Left lung (tissue), 10 donors: ENCODE data around the gene HEXIM1. TPM values are rescaled to one million over a fixed set of nuclear protein-coding genes. Genes with fewer than 3 reads are reported as not detected.
A peak's percentile ranks its signal among the peaks of the same experiment; 100 is the strongest.

Source experiments
- ATAC-seq: fragments of 200-7000 bp; cut with Tn5 transposase; one replicate; pipeline ENCODE4 v1.9.1; 2020; ENCODE audit warnings: moderate library complexity
- DNase-seq, 4 donors: peaks; one replicate each; pipeline ENCODE4 v3.0.0-alpha.2; 2013 to 2020
- H3K27ac ChIP-seq, 2 donors: fragments of 200-600 bp; sonication (generic) in 1 of 2; one replicate each; pipeline versions ENCODE4 v1.5.0 to v1.8.0; 2020 to 2021
- H3K27me3 ChIP-seq, 2 donors: fragments of 200-600 bp; sonication (generic) in 1 of 2; one replicate each; pipeline versions ENCODE4 v1.5.0 to v1.8.0; 2020 to 2021
- H3K36me3 ChIP-seq, 2 donors: fragments of 200-600 bp; sonication (generic) in 1 of 2; one replicate each; pipeline versions ENCODE4 v1.5.0 to v1.8.0; 2020 to 2021
- H3K4me1 ChIP-seq, 2 donors: fragments of 200-600 bp; one replicate each; pipeline ENCODE4 v1.8.0; 2021
- H3K4me3 ChIP-seq, 2 donors: fragments of 200-600 bp; sonication (generic) in 1 of 2; one replicate each; pipeline versions ENCODE4 v1.5.0 to v1.8.0; 2020 to 2021; ENCODE audit warnings: mild to moderate bottlenecking in 1 of 2
- H3K9me3 ChIP-seq, 2 donors: fragments of 200-600 bp; sonication (generic) in 1 of 2; one replicate each; pipeline versions ENCODE4 v1.5.0 to v1.8.0; 2020 to 2021
- CTCF ChIP-seq, 2 donors: fragments of 200-600 bp; sonication (generic) in 1 of 2; IDR thresholded peaks; one replicate each; pipeline versions ENCODE4 v1.5.0 to v1.8.0; 2021; ENCODE audit warnings: antibody characterized with exemption in 2 of 2
- intact Hi-C, 2 donors: fragments of 100-400 bp; cut with DNase I; formaldehyde crosslinking; loops; one replicate each; pipeline versions ENCODE4 v1.11.2 to v1.14.2; 2022
- polyA plus RNA-seq, 6 donors: library from polyadenylated mRNA; unstranded; fragments of 120-200 nt; gene quantifications; one replicate each; pipeline ENCODE4 v1.2.1, GENCODE V29; 2013; ENCODE audit not compliant: insufficient read length in 6 of 6
- total RNA-seq, 2 donors: library from RNA; stranded (reverse); fragmentation: NEBNext Ultra II Directional; extraction: Animal tissue kit (Norgen Biotek cat#: 25700); gene quantifications; one replicate each; pipeline ENCODE4 v1.2.1, GENCODE V29; 2021
- donor health status: DM: no; HTN: yes; CAD: no.
- donor health status: DM: no; HTN: no; CAD: no.

HEXIM1 gene
- total and polyA plus RNA-seq, 8 donors: 27.3 to 41.5 (median 34.8) TPM

DNA sequence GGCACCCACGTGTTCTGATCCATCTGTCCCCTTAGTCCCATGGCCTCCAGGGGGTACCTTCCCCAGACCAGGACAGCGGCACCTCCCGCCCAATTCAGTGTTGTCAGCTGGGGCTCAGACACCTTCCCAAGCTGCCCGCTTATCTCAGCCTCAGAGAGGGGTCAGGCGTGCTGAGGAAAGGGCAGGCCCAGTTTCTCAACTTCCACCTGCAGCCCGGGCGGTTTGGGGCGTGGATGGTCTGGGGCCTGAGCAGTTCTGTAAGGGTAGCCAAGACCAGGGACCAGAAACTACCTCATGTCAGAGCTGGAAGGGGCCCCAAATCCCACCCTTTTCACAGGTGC lies 21.1 kb upstream of the HEXIM1 start:
- Histone ChIP-seq H3K36me3 (no peaks in the 10 kb centered on the region), H3K27ac (peak overlapping the region in 1 of 2 donors; percentile 73), H3K9me3 (no peaks in the 10 kb centered on the region), H3K27me3 (no peaks in the 10 kb centered on the region), H3K4me1 (peaks cover 31 to 77% of the 10 kb centered on the region in 2 donors), H3K4me3 (no peak overlapping the region)
- intact Hi-C loops: loop anchor here in 1 of 2 donors (10.0 kb wide), 1 partner anchor 212 kb away; the partner anchor contains the start of gene GFAP
- DNase-seq: peak in 1 of 4 donors; percentile 75
- no peak for ATAC-seq
- TF ChIP-seq CTCF (IDR thresholded peaks at IDR 0.05): no peak

- no peak for TF ChIP-seq CTCF (IDR thresholded peaks at IDR 0.05)
- ATAC-seq: peak; percentile 21
- no peaks in the 10 kb centered on the region for H3K36me3 ChIP-seq
- H3K4me1 ChIP-seq: peaks cover 31 to 71% of the 10 kb centered on the region in 2 donors
- intact Hi-C loops: loop anchor here in 1 of 2 donors (10.0 kb wide), 1 partner anchor 213 kb away; the partner anchor contains the start of gene GFAP
- peak in 1 of 4 donors; percentile 81 for DNase-seq
- peak overlapping the region; percentile 65 to 73 for H3K27ac ChIP-seq
- no peak overlapping the region for H3K4me3 ChIP-seq
- H3K27me3 ChIP-seq: no peaks in the 10 kb centered on the region
- H3K9me3 ChIP-seq: no peaks in the 10 kb centered on the region
These were observed 20.6 kb upstream of the HEXIM1 start for GRCh38 chr17:45127548-45128300.

- H3K27ac ChIP-seq: peak overlapping the region; percentile 65 to 73
- ATAC-seq (no peak), DNase-seq (peak in 1 of 4 donors; percentile 44)
- no peaks in the 10 kb centered on the region for H3K9me3 ChIP-seq
- no peak overlapping the region for H3K4me3 ChIP-seq
- no peaks in the 10 kb centered on the region for H3K27me3 ChIP-seq
- H3K36me3 ChIP-seq: no peaks in the 10 kb centered on the region
- intact Hi-C loops: loop anchor here in 1 of 2 donors (10.0 kb wide), 1 partner anchor 214 kb away; the partner anchor contains the start of gene GFAP
- H3K4me1 ChIP-seq: peaks cover 31 to 66% of the 10 kb centered on the region in 2 donors
- TF ChIP-seq CTCF (IDR thresholded peaks at IDR 0.05): no peak
These were observed 19.9 kb upstream of the HEXIM1 start for GRCh38 chr17:45128331-45128730.

GRCh38 chr17:45128989-45129388 lies 19.3 kb upstream of the HEXIM1 start:
- no peaks in the 10 kb centered on the region for H3K9me3 ChIP-seq
- intact Hi-C loops: loop anchor here in 1 of 2 donors (10.0 kb wide), 1 partner anchor 214 kb away; the partner anchor contains the start of gene GFAP
- no peak overlapping the region for H3K4me3 ChIP-seq
- no peaks in the 10 kb centered on the region for H3K27me3 ChIP-seq
- DNase-seq (no peak), ATAC-seq (no peak)
- H3K27ac ChIP-seq: peak overlapping the region; percentile 65 to 73
- no peaks in the 10 kb centered on the region for H3K36me3 ChIP-seq
- TF ChIP-seq CTCF (IDR thresholded peaks at IDR 0.05): no peak
- peaks cover 29 to 60% of the 10 kb centered on the region in 2 donors for H3K4me1 ChIP-seq

DNA sequence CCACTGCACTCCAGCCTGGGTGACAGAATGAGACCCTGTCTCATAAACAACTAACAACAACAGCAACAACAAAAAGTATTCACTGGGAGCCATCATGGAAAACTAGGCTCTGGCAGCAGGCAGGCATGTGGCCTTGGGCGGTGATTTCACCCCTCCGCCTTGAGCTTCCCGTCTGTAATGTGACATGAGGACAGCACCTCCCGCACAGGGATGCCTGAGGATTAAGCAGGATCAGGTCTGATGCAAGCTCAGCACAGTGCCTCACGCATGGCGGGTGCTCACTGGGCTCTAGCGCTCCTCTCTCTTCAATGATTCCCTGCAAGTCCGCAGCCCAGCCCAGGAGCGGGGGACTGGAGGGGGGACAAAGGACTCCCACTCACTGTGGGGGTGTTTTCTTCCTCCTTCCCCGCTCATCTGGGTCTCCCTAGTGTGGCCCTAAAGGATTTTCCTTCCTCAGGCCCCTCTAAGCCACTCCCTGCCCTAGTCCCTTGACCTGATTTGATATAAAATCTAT lies 18.8 kb upstream of the HEXIM1 start:
- peaks cover 24 to 55% of the 10 kb centered on the region in 2 donors for H3K4me1 ChIP-seq
- DNase-seq (peak in 1 of 4 donors; percentile 61), ATAC-seq (no peak)
- intact Hi-C loops: loop anchor here in 1 of 2 donors (10.0 kb wide), 1 partner anchor 215 kb away; the partner anchor contains the start of gene GFAP
- H3K9me3 ChIP-seq: no peaks in the 10 kb centered on the region
- no peak overlapping the region for H3K4me3 ChIP-seq
- H3K36me3 ChIP-seq: no peaks in the 10 kb centered on the region
- no peaks in the 10 kb centered on the region for H3K27me3 ChIP-seq
- H3K27ac ChIP-seq: peak overlapping the region in 1 of 2 donors; percentile 73
- TF ChIP-seq CTCF (IDR thresholded peaks at IDR 0.05): no peak
